GM23338 (cell line): Measurements from ENCODE around the gene ELFN1. TPM values are rescaled to one million over a fixed set of nuclear protein-coding genes. Genes with fewer than 3 reads are reported as not detected.

ENCODE experiments used
- ATAC-seq: fragments of 200-7000 bp; cut with Tn5 transposase; 3 replicates; pipeline ENCODE4 v1.9.1; 2020
- DNase-seq: peaks from one replicate; pipeline ENCODE4 v3.0.0-alpha.2; 2015; ENCODE audit warnings: low spot score
- H2AFZ ChIP-seq: fragments of 200-600 bp; sonication (generic); 2 replicates; pipeline ENCODE4 v1.8.0; 2016; ENCODE audit warnings: antibody characterized with exemption, mild to moderate bottlenecking, moderate library complexity
- H3F3A ChIP-seq: fragments of 200-600 bp; sonication (generic); replicated peaks from 2 replicates; pipeline ENCODE4 v1.8.0; 2017; ENCODE audit warnings: antibody characterized with exemption, mixed run types, low read depth
- H3K27ac ChIP-seq: fragments of 200-600 bp; sonication (generic); 2 replicates; pipeline ENCODE4 v1.6.1; 2016; ENCODE audit warnings: low read depth
- H3K27me3 ChIP-seq: fragments of 200-600 bp; sonication (generic); 2 replicates; pipeline ENCODE4 v1.8.0; 2016; ENCODE audit warnings: mild to moderate bottlenecking, mixed run types, moderate library complexity; ENCODE audit not compliant: insufficient read depth
- H3K36me3 ChIP-seq: fragments of 200-600 bp; sonication (generic); 2 replicates; pipeline ENCODE4 v1.8.0; 2016; ENCODE audit warnings: mild to moderate bottlenecking; ENCODE audit not compliant: insufficient read depth
- H3K4me1 ChIP-seq: fragments of 200-600 bp; sonication (generic); 2 replicates; pipeline ENCODE4 v1.8.0; 2016; ENCODE audit warnings: mild to moderate bottlenecking, moderate library complexity; ENCODE audit not compliant: insufficient read depth
- H3K4me2 ChIP-seq: fragments of 200-600 bp; sonication (generic); 2 replicates; pipeline ENCODE4 v1.7.1; 2017; ENCODE audit warnings: mixed run types
- H3K4me3 ChIP-seq: fragments of 200-600 bp; sonication (generic); 2 replicates; pipeline ENCODE4 v1.6.1; 2016; ENCODE audit warnings: mixed run types
- H3K79me2 ChIP-seq: fragments of 200-600 bp; sonication (generic); replicated peaks from 2 replicates; pipeline ENCODE4 v1.8.0; 2017; ENCODE audit warnings: mild to moderate bottlenecking; ENCODE audit not compliant: insufficient read depth
- H3K9me2 ChIP-seq: fragments of 200-600 bp; sonication (generic); 2 replicates; pipeline ENCODE4 v1.8.0; 2017; ENCODE audit not compliant: insufficient read depth
- H4K20me1 ChIP-seq: fragments of 200-600 bp; sonication (generic); replicated peaks from 2 replicates; pipeline ENCODE4 v1.8.0; 2017; ENCODE audit warnings: mild to moderate bottlenecking; ENCODE audit not compliant: insufficient read depth
- H3K27ac Mint-ChIP-seq: 2 replicates; pipeline ENCODE4 v1.8.0; 2020; ENCODE audit warnings: inconsistent platforms, mild to moderate bottlenecking, moderate library complexity, mixed read lengths
- H3K27me3 Mint-ChIP-seq: 3 replicates; pipeline ENCODE4 v1.8.0; 2022; ENCODE audit warnings: low read depth, mild to moderate bottlenecking, moderate library complexity, mixed read lengths, inconsistent platforms; ENCODE audit not compliant: insufficient read depth, poor library complexity
- H3K36me3 Mint-ChIP-seq: 3 replicates; pipeline ENCODE4 v1.8.0; 2021; ENCODE audit warnings: low read depth, mild to moderate bottlenecking, inconsistent platforms, moderate library complexity, mixed read lengths
- H3K4me1 Mint-ChIP-seq: 3 replicates; pipeline ENCODE4 v1.8.0; 2020; ENCODE audit warnings: mild to moderate bottlenecking, inconsistent platforms, mixed read lengths
- H3K4me3 Mint-ChIP-seq: 3 replicates; pipeline ENCODE4 v1.8.0; 2021; ENCODE audit warnings: moderate library complexity, mild to moderate bottlenecking, inconsistent platforms, mixed read lengths
- H3K9me3 Mint-ChIP-seq: 3 replicates; pipeline ENCODE4 v1.8.0; 2020; ENCODE audit warnings: moderate library complexity, mild to moderate bottlenecking, inconsistent platforms, mixed read lengths
- EZH2 ChIP-seq: fragments of 200-600 bp; sonication (generic); IDR thresholded peaks from one replicate; pipeline ENCODE4 v1.8.0; 2017; ENCODE audit warnings: antibody characterized with exemption, mild to moderate bottlenecking, low read depth; ENCODE audit not compliant: unreplicated experiment
- EZH2phosphoT487 ChIP-seq: fragments of 200-600 bp; sonication (generic); IDR thresholded peaks from one replicate; pipeline ENCODE4 v1.8.1; 2018; ENCODE audit warnings: antibody characterized with exemption; ENCODE audit not compliant: unreplicated experiment
- ZNF114 ChIP-seq: fragments of 250-450 bp; sonication (Bioruptor Pico); IDR thresholded peaks from 2 replicates; pipeline ENCODE4 v1.5.0; 2020; ENCODE audit warnings: mild to moderate bottlenecking, moderate library complexity
- polyA plus RNA-seq: library from polyadenylated mRNA; unstranded; fragments of >200 nt; fragmentation: Nextera tagmentation; extraction: Ambion mirVana; gene quantifications from 2 replicates; pipeline ENCODE4 v1.2.1, GENCODE V29; 2016
- total RNA-seq: library from RNA; depleted of rRNA; stranded (reverse); fragments of >200 nt; shearing (Covaris generic); gene quantifications from 2 replicates; pipeline ENCODE4 v1.2.3, GENCODE V29; 2014
- TF ChIP-seq, protein P1 (sequence below): fragments of 250-450 bp; sonication (Bioruptor Pico); IDR thresholded peaks from 2 replicates; pipeline ENCODE4 v1.5.0; 2020; ENCODE audit warnings: mild to moderate bottlenecking, moderate library complexity
- TF ChIP-seq, protein P2 (sequence below): IDR thresholded peaks from one replicate; pipeline ENCODE4 v1.6.1; 2018; ENCODE audit warnings: antibody characterized with exemption; ENCODE audit not compliant: unreplicated experiment

The ELFN1 gene
- total and polyA plus RNA-seq, 2 experiments from 2014 or later, result 0.08 to 3.5 TPM

GRCh38 chr7:1708596-1709251, 38.6 kb downstream of the ELFN1 start (continued):
- TF ChIP-seq, protein P1, sequence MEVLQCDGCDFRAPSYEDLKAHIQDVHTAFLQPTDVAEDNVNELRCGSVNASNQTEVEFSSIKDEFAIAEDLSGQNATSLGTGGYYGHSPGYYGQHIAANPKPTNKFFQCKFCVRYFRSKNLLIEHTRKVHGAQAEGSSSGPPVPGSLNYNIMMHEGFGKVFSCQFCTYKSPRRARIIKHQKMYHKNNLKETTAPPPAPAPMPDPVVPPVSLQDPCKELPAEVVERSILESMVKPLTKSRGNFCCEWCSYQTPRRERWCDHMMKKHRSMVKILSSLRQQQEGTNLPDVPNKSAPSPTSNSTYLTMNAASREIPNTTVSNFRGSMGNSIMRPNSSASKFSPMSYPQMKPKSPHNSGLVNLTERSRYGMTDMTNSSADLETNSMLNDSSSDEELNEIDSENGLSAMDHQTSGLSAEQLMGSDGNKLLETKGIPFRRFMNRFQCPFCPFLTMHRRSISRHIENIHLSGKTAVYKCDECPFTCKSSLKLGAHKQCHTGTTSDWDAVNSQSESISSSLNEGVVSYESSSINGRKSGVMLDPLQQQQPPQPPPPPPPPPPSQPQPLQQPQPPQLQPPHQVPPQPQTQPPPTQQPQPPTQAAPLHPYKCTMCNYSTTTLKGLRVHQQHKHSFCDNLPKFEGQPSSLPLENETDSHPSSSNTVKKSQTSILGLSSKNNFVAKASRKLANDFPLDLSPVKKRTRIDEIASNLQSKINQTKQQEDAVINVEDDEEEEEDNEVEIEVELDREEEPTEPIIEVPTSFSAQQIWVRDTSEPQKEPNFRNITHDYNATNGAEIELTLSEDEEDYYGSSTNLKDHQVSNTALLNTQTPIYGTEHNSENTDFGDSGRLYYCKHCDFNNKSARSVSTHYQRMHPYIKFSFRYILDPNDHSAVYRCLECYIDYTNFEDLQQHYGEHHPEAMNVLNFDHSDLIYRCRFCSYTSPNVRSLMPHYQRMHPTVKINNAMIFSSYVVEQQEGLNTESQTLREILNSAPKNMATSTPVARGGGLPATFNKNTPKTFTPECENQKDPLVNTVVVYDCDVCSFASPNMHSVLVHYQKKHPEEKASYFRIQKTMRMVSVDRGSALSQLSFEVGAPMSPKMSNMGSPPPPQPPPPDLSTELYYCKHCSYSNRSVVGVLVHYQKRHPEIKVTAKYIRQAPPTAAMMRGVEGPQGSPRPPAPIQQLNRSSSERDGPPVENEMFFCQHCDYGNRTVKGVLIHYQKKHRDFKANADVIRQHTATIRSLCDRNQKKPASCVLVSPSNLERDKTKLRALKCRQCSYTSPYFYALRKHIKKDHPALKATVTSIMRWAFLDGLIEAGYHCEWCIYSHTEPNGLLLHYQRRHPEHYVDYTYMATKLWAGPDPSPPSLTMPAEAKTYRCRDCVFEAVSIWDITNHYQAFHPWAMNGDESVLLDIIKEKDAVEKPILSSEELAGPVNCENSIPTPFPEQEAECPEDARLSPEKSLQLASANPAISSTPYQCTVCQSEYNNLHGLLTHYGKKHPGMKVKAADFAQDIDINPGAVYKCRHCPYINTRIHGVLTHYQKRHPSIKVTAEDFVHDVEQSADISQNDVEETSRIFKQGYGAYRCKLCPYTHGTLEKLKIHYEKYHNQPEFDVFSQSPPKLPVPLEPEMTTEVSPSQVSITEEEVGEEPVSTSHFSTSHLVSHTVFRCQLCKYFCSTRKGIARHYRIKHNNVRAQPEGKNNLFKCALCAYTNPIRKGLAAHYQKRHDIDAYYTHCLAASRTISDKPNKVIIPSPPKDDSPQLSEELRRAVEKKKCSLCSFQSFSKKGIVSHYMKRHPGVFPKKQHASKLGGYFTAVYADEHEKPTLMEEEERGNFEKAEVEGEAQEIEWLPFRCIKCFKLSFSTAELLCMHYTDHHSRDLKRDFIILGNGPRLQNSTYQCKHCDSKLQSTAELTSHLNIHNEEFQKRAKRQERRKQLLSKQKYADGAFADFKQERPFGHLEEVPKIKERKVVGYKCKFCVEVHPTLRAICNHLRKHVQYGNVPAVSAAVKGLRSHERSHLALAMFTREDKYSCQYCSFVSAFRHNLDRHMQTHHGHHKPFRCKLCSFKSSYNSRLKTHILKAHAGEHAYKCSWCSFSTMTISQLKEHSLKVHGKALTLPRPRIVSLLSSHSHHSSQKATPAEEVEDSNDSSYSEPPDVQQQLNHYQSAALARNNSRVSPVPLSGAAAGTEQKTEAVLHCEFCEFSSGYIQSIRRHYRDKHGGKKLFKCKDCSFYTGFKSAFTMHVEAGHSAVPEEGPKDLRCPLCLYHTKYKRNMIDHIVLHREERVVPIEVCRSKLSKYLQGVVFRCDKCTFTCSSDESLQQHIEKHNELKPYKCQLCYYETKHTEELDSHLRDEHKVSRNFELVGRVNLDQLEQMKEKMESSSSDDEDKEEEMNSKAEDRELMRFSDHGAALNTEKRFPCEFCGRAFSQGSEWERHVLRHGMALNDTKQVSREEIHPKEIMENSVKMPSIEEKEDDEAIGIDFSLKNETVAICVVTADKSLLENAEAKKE, result no peak
- TF ChIP-seq ZNF114 (CRISPR knock-in tag) (no peak), EZH2phosphoT487 (no peak), EZH2 (no peak)

DNA sequence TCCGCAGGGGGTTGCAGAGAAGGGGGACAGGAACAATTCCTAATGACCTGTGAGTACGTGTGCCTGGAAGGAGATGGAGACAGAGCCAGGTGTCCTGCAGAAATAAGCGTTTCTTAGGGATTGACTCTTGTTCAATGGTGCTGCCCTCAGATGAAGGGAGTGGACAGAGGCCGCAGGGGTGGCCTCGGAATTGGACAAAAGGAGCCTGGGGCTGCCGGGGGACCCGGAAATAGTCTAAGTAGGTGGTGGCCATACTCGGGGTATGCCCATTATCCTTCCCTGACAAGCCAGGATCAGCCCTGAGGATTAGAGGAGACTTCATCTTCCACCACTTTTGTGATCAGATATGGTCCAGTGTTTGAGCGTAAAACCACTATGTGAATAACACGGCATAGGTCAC, 39.2 kb downstream of the ELFN1 start:
- Histone ChIP-seq H3K4me3 (no peak overlapping the region), H3K79me2 (no peaks in the 10 kb centered on the region), H3F3A (no peaks in the 10 kb centered on the region), H3K4me1 (peaks cover 27% of the 10 kb centered on the region), H2AFZ (no peak overlapping the region), H3K27ac (no peak overlapping the region), H3K36me3 (peaks cover 3% of the 10 kb centered on the region; the same call in 1 of the 2 replicates), H3K9me2 (no peaks in the 10 kb centered on the region), H4K20me1 (no peaks in the 10 kb centered on the region), H3K27me3 (no peaks in the 10 kb centered on the region), H3K4me2 (no peak overlapping the region)
- peaks cover 42% of the 10 kb centered on the region for H3K4me1 Mint-ChIP-seq
- H3K4me3 Mint-ChIP-seq, result no peak overlapping the region
- no peak overlapping the region for H3K27ac Mint-ChIP-seq
- ATAC-seq (no peak), DNase-seq (no peak)
- H3K9me3 Mint-ChIP-seq, result peaks cover 15% of the 10 kb centered on the region
- H3K27me3 Mint-ChIP-seq, result peaks cover 12% of the 10 kb centered on the region
- peaks cover 14% of the 10 kb centered on the region; the same call in 2 of the 3 replicates for H3K36me3 Mint-ChIP-seq
- TF ChIP-seq, protein P2, sequence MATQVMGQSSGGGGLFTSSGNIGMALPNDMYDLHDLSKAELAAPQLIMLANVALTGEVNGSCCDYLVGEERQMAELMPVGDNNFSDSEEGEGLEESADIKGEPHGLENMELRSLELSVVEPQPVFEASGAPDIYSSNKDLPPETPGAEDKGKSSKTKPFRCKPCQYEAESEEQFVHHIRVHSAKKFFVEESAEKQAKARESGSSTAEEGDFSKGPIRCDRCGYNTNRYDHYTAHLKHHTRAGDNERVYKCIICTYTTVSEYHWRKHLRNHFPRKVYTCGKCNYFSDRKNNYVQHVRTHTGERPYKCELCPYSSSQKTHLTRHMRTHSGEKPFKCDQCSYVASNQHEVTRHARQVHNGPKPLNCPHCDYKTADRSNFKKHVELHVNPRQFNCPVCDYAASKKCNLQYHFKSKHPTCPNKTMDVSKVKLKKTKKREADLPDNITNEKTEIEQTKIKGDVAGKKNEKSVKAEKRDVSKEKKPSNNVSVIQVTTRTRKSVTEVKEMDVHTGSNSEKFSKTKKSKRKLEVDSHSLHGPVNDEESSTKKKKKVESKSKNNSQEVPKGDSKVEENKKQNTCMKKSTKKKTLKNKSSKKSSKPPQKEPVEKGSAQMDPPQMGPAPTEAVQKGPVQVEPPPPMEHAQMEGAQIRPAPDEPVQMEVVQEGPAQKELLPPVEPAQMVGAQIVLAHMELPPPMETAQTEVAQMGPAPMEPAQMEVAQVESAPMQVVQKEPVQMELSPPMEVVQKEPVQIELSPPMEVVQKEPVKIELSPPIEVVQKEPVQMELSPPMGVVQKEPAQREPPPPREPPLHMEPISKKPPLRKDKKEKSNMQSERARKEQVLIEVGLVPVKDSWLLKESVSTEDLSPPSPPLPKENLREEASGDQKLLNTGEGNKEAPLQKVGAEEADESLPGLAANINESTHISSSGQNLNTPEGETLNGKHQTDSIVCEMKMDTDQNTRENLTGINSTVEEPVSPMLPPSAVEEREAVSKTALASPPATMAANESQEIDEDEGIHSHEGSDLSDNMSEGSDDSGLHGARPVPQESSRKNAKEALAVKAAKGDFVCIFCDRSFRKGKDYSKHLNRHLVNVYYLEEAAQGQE, result no peak
- TF ChIP-seq, protein P1, result no peak
